Esophagus squamous epithelium (tissue), 4 donors: ENCODE measurements around the gene RANBP3.

ENCODE experiments used
- CTCF ChIP-seq, 6 experiments: fragments of 450-650 bp in 4 of 6; fragments of 200-600 bp in 2 of 6; sonication (generic) in 2 of 6; IDR thresholded peaks; one replicate each; pipeline ENCODE4 v1.5.1; 2016 to 2019; ENCODE audit warnings: antibody characterized with exemption in 6 of 6, mild to moderate bottlenecking in 4 of 6, moderate library complexity in 4 of 6
- POLR2A ChIP-seq, 4 donors: fragments of 450-650 bp; IDR thresholded peaks; one replicate each; pipeline ENCODE4 v1.6.1; 2017; ENCODE audit warnings: antibody characterized with exemption in 4 of 4, mild to moderate bottlenecking in 4 of 4, moderate library complexity in 3 of 4

- TF ChIP-seq CTCF (IDR thresholded peaks at IDR 0.05) (no peak), POLR2A (IDR thresholded peaks at IDR 0.05) (no peak)
Observed at GRCh38 chr19:5953680-5954213, 24.2 kb downstream of the RANBP3 start.
